GM23248 (cell line): Measurements from ENCODE around the gene S100A3.

ENCODE experiments used
- EZH2 ChIP-seq: fragments of 200-600 bp; sonication (generic); IDR thresholded peaks from 2 replicates; pipeline ENCODE4 v1.6.1; 2018; ENCODE audit warnings: antibody characterized with exemption, mild to moderate bottlenecking; ENCODE audit not compliant: insufficient read depth, poor library complexity, severe bottlenecking
- EZH2phosphoT487 ChIP-seq: fragments of 200-600 bp; sonication (generic); IDR thresholded peaks from 2 replicates; pipeline ENCODE4 v1.6.1; 2018; ENCODE audit warnings: antibody characterized with exemption, moderate library complexity, mild to moderate bottlenecking, low read depth; ENCODE audit not compliant: insufficient read depth

DNA sequence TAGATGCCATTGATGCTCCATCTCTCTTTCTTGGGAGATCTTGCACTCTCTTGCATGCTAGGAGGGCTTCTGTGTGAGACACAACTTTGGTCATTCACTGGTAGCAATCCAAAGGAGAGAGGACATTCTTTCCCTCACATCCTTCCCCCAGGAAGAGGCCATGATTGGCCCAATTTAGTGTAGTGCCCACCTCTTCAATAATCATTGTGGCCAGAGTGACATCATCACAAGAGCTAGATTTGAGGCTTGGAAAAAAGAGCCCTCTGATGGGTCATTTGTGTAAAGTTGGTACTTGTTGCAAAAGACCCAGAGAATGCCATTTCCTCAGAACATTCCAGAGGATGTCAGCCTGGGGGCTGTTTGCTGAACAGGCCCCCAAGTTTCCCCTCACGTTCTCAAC, 43.5 kb downstream of the S100A3 start:
- TF ChIP-seq EZH2 (no peak), EZH2phosphoT487 (no peak)
